HUES48 (cell line): ENCODE measurements around the gene ZNF668.

ENCODE experiments used
- H3K27ac ChIP-seq: one replicate; pipeline ENCODE4 v1.7.0; 2013; ENCODE audit warnings: low read depth, low read length, inconsistent platforms
- H3K27me3 ChIP-seq: 2 replicates; pipeline ENCODE4 v1.6.1; 2013; ENCODE audit warnings: mild to moderate bottlenecking, low read length; ENCODE audit not compliant: control insufficient read depth, insufficient read depth
- H3K36me3 ChIP-seq: 2 replicates; pipeline ENCODE4 v1.6.1; 2013; ENCODE audit warnings: low read length; ENCODE audit not compliant: control insufficient read depth, insufficient read depth
- H3K4me1 ChIP-seq: 2 replicates; pipeline ENCODE4 v1.6.1; 2013; ENCODE audit warnings: mild to moderate bottlenecking, low read length; ENCODE audit not compliant: control insufficient read depth, insufficient read depth
- H3K4me3 ChIP-seq: 2 replicates; pipeline ENCODE4 v1.5.1; 2013; ENCODE audit warnings: mild to moderate bottlenecking, low read depth, low read length
- H3K9ac ChIP-seq: 2 replicates; pipeline ENCODE4 v1.6.1; 2013; ENCODE audit warnings: mild to moderate bottlenecking, low read depth, low read length, moderate library complexity
- H3K9me3 ChIP-seq: 2 replicates; pipeline ENCODE4 v1.6.1; 2013; ENCODE audit warnings: low read length; ENCODE audit not compliant: control insufficient read depth, insufficient read depth

The ZNF668 gene

GRCh38 chr16:31042866-31043265 lies 31.2 kb downstream of the ZNF668 start:
- Histone ChIP-seq H3K4me1 (peaks cover 5% of the 10 kb centered on the region; the same call in 1 of the 2 replicates), H3K4me3 (peak overlapping the region; percentile 69), H3K27me3 (no peaks in the 10 kb centered on the region), H3K9me3 (no peaks in the 10 kb centered on the region), H3K9ac (no peak overlapping the region), H3K27ac (no peak overlapping the region), H3K36me3 (peaks cover 23% of the 10 kb centered on the region; the same call in 1 of the 2 replicates)

GRCh38 chr16:31038993-31039392 lies 35.0 kb downstream of the ZNF668 start:
- H3K36me3 ChIP-seq, result peaks cover 25% of the 10 kb centered on the region; the same call in 1 of the 2 replicates

GRCh38 chr16:31036691-31037090 lies 37.3 kb downstream of the ZNF668 start:
- H3K4me1 ChIP-seq, result no peaks in the 10 kb centered on the region
- no peak overlapping the region for H3K27ac ChIP-seq
- no peak overlapping the region for H3K9ac ChIP-seq
- peaks cover 25% of the 10 kb centered on the region; the same call in 1 of the 2 replicates for H3K36me3 ChIP-seq
- H3K4me3 ChIP-seq, result no peak overlapping the region
- H3K27me3 ChIP-seq, result no peaks in the 10 kb centered on the region
- no peaks in the 10 kb centered on the region for H3K9me3 ChIP-seq

More at GRCh38 chr16:31038993-31039392, 35.0 kb downstream of the ZNF668 start:
- H3K4me1 ChIP-seq, result peaks cover 5% of the 10 kb centered on the region; the same call in 1 of the 2 replicates
- no peak overlapping the region for H3K27ac ChIP-seq
- no peaks in the 10 kb centered on the region for H3K9me3 ChIP-seq
- no peak overlapping the region for H3K4me3 ChIP-seq
- H3K27me3 ChIP-seq, result no peaks in the 10 kb centered on the region
- H3K9ac ChIP-seq, result no peak overlapping the region

GRCh38 chr16:31033709-31034492 lies 40.1 kb downstream of the ZNF668 start:
- H3K27ac ChIP-seq, result peak overlapping the region; percentile 60
- peaks cover 11% of the 10 kb centered on the region; the same call in 1 of the 2 replicates for H3K36me3 ChIP-seq
- H3K9ac ChIP-seq, result no peak overlapping the region
- no peaks in the 10 kb centered on the region for H3K9me3 ChIP-seq
- peak overlapping the region; percentile 90 for H3K4me3 ChIP-seq
- H3K27me3 ChIP-seq, result no peaks in the 10 kb centered on the region
- H3K4me1 ChIP-seq, result no peaks in the 10 kb centered on the region

GRCh38 chr16:31032736-31033708 lies 41.0 kb downstream of the ZNF668 start, which contains the start of gene STX4:
Gene STX4, plus strand, starts transcription at chr16:31033558. Its CDS starts 248 bp downstream, at chr16:31033806.
- Histone ChIP-seq H3K27ac (peak within 1 kb of the TSS; percentile 60), H3K9ac (peak within 1 kb of the TSS; percentile 34; the same call in 1 of the 2 replicates), H3K4me1 (no peaks in the 10 kb centered on the region), H3K27me3 (no peaks in the 10 kb centered on the region), H3K4me3 (peak within 1 kb of the TSS; percentile 90), H3K36me3 (peaks cover 4% of the 10 kb centered on the region; the same call in 1 of the 2 replicates), H3K9me3 (no peaks in the 10 kb centered on the region)

- Histone ChIP-seq H3K36me3 (no peaks in the 10 kb centered on the region), H3K27me3 (no peaks in the 10 kb centered on the region), H3K27ac (no peak overlapping the region), H3K4me1 (no peaks in the 10 kb centered on the region), H3K9me3 (no peaks in the 10 kb centered on the region), H3K9ac (no peak overlapping the region), H3K4me3 (no peak overlapping the region)
Observed at GRCh38 chr16:31031276-31031675, 42.8 kb downstream of the ZNF668 start.

GRCh38 chr16:31029272-31029671 lies 44.8 kb downstream of the ZNF668 start:
- Histone ChIP-seq H3K4me1 (no peaks in the 10 kb centered on the region), H3K36me3 (no peaks in the 10 kb centered on the region), H3K27ac (no peak overlapping the region), H3K27me3 (no peaks in the 10 kb centered on the region), H3K9ac (no peak overlapping the region), H3K4me3 (no peak overlapping the region), H3K9me3 (no peaks in the 10 kb centered on the region)

- H3K9ac ChIP-seq, result no peak overlapping the region
- no peaks in the 10 kb centered on the region for H3K9me3 ChIP-seq
- H3K4me1 ChIP-seq, result no peaks in the 10 kb centered on the region
- no peaks in the 10 kb centered on the region for H3K27me3 ChIP-seq
- no peak overlapping the region for H3K27ac ChIP-seq
- H3K36me3 ChIP-seq, result no peaks in the 10 kb centered on the region
- H3K4me3 ChIP-seq, result no peak overlapping the region
Observed at GRCh38 chr16:31025339-31025738, 48.7 kb downstream of the ZNF668 start.

- H3K4me3 ChIP-seq, result no peak overlapping the region
- no peaks in the 10 kb centered on the region for H3K9me3 ChIP-seq
- H3K9ac ChIP-seq, result no peak overlapping the region
- H3K4me1 ChIP-seq, result no peaks in the 10 kb centered on the region
- no peak overlapping the region for H3K27ac ChIP-seq
- H3K27me3 ChIP-seq, result no peaks in the 10 kb centered on the region
- no peaks in the 10 kb centered on the region for H3K36me3 ChIP-seq
Observed at GRCh38 chr16:31023627-31024226, 50.3 kb downstream of the ZNF668 start.

GRCh38 chr16:31023252-31023602 lies 50.8 kb downstream of the ZNF668 start:
- H3K9ac ChIP-seq, result no peak overlapping the region
- H3K4me3 ChIP-seq, result no peak overlapping the region
- no peaks in the 10 kb centered on the region for H3K36me3 ChIP-seq
- no peaks in the 10 kb centered on the region for H3K9me3 ChIP-seq
- no peak overlapping the region for H3K27ac ChIP-seq
- no peaks in the 10 kb centered on the region for H3K4me1 ChIP-seq
- no peaks in the 10 kb centered on the region for H3K27me3 ChIP-seq
